Measurements from ENCODE around the gene ATE1. TPM values are rescaled to one million over a fixed set of nuclear protein-coding genes. Genes with fewer than 3 reads are reported as not detected.

The ATE1 gene
- total and polyA plus RNA-seq, 2 experiments from 2014 or later = 16.9 to 48.9 TPM

DNA sequence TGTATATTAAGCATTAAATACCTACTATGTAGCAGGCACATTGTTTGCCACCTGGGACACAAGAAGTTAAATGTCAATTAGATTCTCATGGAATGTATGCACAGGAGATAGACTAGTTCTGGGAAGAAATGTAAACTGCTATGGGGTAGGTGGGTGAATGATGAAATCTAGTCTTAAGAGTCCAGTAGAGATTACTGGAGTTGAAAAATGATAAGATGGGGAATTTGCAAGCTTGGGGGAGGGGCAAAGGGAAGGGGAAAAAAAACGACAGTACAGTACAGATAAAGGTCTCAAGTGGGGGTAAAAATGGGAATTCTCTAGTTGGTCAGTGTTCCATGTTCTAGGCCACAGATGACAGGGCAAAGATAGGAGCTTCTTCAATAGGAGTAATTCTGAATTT is 94.4 kb downstream of the ATE1 start:
- 14% methylated on average over 1 of the region's 1 CpG for WGBS (ENCODE audit: low lambda C conversion rate, missing lambda C conversion rate)
- Histone ChIP-seq H3K4me2 (peak overlapping the region; percentile 13), H2AFZ (no peak overlapping the region), H3K9me2 (replicated peaks; ENCODE audit: insufficient read depth) (no peaks in the 10 kb centered on the region), H4K20me1 (ENCODE audit: insufficient read depth, poor library complexity, severe bottlenecking) (no peaks in the 10 kb centered on the region), H3K36me3 (replicated peaks; ENCODE audit: insufficient read depth, low read depth) (no peaks in the 10 kb centered on the region), H3K79me2 (no peaks in the 10 kb centered on the region), H3K27ac (peak overlapping the region; percentile 35), H3K4me3 (no peak overlapping the region), H3K4me1 (ENCODE audit: insufficient read depth) (peaks cover 21% of the 10 kb centered on the region), H3K9me3 (ENCODE audit: low read depth) (no peaks in the 10 kb centered on the region), H3K27me3 (no peaks in the 10 kb centered on the region)
- DNase-seq (ENCODE audit: low spot score) = no peak
- TF ChIP-seq EZH2phosphoT487 (IDR thresholded peaks at IDR 0.05; ENCODE audit: low read depth, severe bottlenecking, unreplicated experiment) = no peak
- no peak for TF ChIP-seq EZH2 (IDR thresholded peaks at IDR 0.05; ENCODE audit: borderline replicate concordance)
- TF ChIP-seq CTCF (IDR thresholded peaks at IDR 0.05; ENCODE audit: poor library complexity) = no peak

GRCh38 chr10:121832647-121833046 is 95.2 kb downstream of the ATE1 start:
- Histone ChIP-seq H3K9me2 (replicated peaks; ENCODE audit: insufficient read depth) (no peaks in the 10 kb centered on the region), H3K4me1 (ENCODE audit: insufficient read depth) (peaks cover 21% of the 10 kb centered on the region), H3K4me2 (no peak overlapping the region), H3K27ac (peak overlapping the region; percentile 35), H3K4me3 (no peak overlapping the region), H2AFZ (no peak overlapping the region), H4K20me1 (ENCODE audit: insufficient read depth, poor library complexity, severe bottlenecking) (no peaks in the 10 kb centered on the region), H3K27me3 (no peaks in the 10 kb centered on the region), H3K9me3 (ENCODE audit: low read depth) (no peaks in the 10 kb centered on the region), H3K36me3 (replicated peaks; ENCODE audit: insufficient read depth, low read depth) (no peaks in the 10 kb centered on the region), H3K79me2 (no peaks in the 10 kb centered on the region)
- TF ChIP-seq EZH2phosphoT487 (IDR thresholded peaks at IDR 0.05; ENCODE audit: low read depth, severe bottlenecking, unreplicated experiment) (no peak), EZH2 (IDR thresholded peaks at IDR 0.05; ENCODE audit: borderline replicate concordance) (no peak), CTCF (IDR thresholded peaks at IDR 0.05; ENCODE audit: poor library complexity) (no peak)
- DNase-seq (ENCODE audit: low spot score) = no peak
- 94% methylated on average over 3 of the region's 3 CpGs for WGBS (ENCODE audit: low lambda C conversion rate, missing lambda C conversion rate)

DNA sequence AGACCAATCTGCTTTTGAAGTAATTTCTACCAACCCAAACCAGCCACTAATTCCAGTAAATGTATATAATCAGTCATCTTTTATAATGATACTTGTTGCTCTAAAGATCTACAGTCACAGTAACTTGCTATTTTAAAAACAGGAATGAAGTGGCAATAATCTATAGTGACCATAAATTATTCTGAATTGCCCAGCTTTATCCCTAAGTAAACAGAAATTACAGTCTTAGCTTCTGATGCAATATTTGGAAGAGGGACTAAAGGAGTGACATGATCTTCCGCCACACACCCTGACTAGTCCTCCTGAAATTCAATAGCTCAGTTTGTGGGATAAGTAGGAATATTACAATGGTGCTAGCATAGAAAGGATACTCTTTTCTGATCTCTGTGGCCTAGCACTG is 96.1 kb downstream of the ATE1 start:
- no peaks in the 10 kb centered on the region for H3K27me3 ChIP-seq
- H3K79me2 ChIP-seq = no peaks in the 10 kb centered on the region
- no peaks in the 10 kb centered on the region for H3K9me2 ChIP-seq (replicated peaks; ENCODE audit: insufficient read depth)
- no peaks in the 10 kb centered on the region for H3K9me3 ChIP-seq (ENCODE audit: low read depth)
- H3K4me1 ChIP-seq (ENCODE audit: insufficient read depth) = peaks cover 21% of the 10 kb centered on the region
- H3K4me3 ChIP-seq = no peak overlapping the region
- H3K36me3 ChIP-seq (replicated peaks; ENCODE audit: insufficient read depth, low read depth) = no peaks in the 10 kb centered on the region
- no peaks in the 10 kb centered on the region for H4K20me1 ChIP-seq (ENCODE audit: insufficient read depth, poor library complexity, severe bottlenecking)
- no peak for TF ChIP-seq CTCF (IDR thresholded peaks at IDR 0.05; ENCODE audit: poor library complexity)
- no peak for TF ChIP-seq EZH2 (IDR thresholded peaks at IDR 0.05; ENCODE audit: borderline replicate concordance)
- no peak for TF ChIP-seq EZH2phosphoT487 (IDR thresholded peaks at IDR 0.05; ENCODE audit: low read depth, severe bottlenecking, unreplicated experiment)
- WGBS (ENCODE audit: low lambda C conversion rate, missing lambda C conversion rate) = 72% methylated on average over 1 of the region's 1 CpG
- H3K4me2 ChIP-seq = no peak overlapping the region
- peak overlapping the region; percentile 35 for H3K27ac ChIP-seq
- DNase-seq (ENCODE audit: low spot score) = no peak
- H2AFZ ChIP-seq = no peak overlapping the region

- Histone ChIP-seq H3K9me3 (ENCODE audit: low read depth) (no peaks in the 10 kb centered on the region), H3K27me3 (no peaks in the 10 kb centered on the region), H3K36me3 (replicated peaks; ENCODE audit: insufficient read depth, low read depth) (no peaks in the 10 kb centered on the region), H3K4me2 (no peak overlapping the region), H4K20me1 (ENCODE audit: insufficient read depth, poor library complexity, severe bottlenecking) (no peaks in the 10 kb centered on the region), H3K4me3 (no peak overlapping the region), H3K79me2 (no peaks in the 10 kb centered on the region), H3K9me2 (replicated peaks; ENCODE audit: insufficient read depth) (no peaks in the 10 kb centered on the region), H3K4me1 (ENCODE audit: insufficient read depth) (peaks cover 21% of the 10 kb centered on the region), H2AFZ (no peak overlapping the region), H3K27ac (peak overlapping the region; percentile 15)
- no peak for DNase-seq (ENCODE audit: low spot score)
- TF ChIP-seq EZH2 (IDR thresholded peaks at IDR 0.05; ENCODE audit: borderline replicate concordance) = no peak
- WGBS (ENCODE audit: low lambda C conversion rate, missing lambda C conversion rate) = 72% methylated on average over 6 of the region's 6 CpGs
Observed at GRCh38 chr10:121831237-121831636, 96.6 kb downstream of the ATE1 start.

All from hepatocyte (in vitro differentiated cells).